OCI-LY7 (cell line): ENCODE data around the gene PSTPIP2.

Source experiments
- CTCF ChIP-seq: fragments of 200-600 bp; sonication (generic); conservative IDR thresholded peaks from 2 replicates; pipeline ENCODE4 v1.5.1; 2014; ENCODE audit warnings: mild to moderate bottlenecking, antibody characterized with exemption, low read length, moderate library complexity, mixed read lengths
- EZH2phosphoT487 ChIP-seq: fragments of 200-600 bp; sonication (generic); IDR thresholded peaks from 2 replicates; pipeline ENCODE4 v1.6.1; 2018; ENCODE audit warnings: low read depth, borderline replicate concordance, mild to moderate bottlenecking, mixed run types, antibody characterized with exemption, low read length, moderate library complexity, mixed read lengths

- TF ChIP-seq CTCF = no peak
- no peak for TF ChIP-seq EZH2phosphoT487
Measured at GRCh38 chr18:45939236-45939635, 132.8 kb downstream of the PSTPIP2 start.
